A204.1 (cell line): ENCODE measurements around the gene HLA-DPA1.

ENCODE experiments used
- FAIRE-seq: peaks from 2 replicates; lab custom pipeline; 2012; peaks lifted over from hg19 to GRCh38; lab: Jason Lieb, UNC

HLA-DPA1 gene

DNA sequence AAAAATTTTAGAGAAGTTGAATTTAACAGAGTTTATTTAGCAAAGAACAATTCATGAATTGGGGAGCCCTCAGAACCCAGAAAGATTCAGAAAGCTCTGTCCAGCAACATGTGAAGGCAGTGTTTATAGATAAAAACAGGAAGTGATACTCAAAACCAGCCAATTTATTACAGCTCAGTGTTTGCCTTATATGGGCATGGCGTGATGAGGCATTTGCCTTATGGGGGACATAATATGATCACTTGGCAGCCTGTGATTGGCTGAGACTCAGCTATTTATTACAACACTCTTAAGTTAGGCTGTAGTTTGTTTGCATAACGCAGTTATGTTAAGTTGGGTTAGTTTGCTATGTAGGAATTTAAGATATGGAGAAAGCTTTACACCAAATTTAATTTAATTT is 11.5 kb downstream of the HLA-DPA1 start:
- no peak for FAIRE-seq

DNA sequence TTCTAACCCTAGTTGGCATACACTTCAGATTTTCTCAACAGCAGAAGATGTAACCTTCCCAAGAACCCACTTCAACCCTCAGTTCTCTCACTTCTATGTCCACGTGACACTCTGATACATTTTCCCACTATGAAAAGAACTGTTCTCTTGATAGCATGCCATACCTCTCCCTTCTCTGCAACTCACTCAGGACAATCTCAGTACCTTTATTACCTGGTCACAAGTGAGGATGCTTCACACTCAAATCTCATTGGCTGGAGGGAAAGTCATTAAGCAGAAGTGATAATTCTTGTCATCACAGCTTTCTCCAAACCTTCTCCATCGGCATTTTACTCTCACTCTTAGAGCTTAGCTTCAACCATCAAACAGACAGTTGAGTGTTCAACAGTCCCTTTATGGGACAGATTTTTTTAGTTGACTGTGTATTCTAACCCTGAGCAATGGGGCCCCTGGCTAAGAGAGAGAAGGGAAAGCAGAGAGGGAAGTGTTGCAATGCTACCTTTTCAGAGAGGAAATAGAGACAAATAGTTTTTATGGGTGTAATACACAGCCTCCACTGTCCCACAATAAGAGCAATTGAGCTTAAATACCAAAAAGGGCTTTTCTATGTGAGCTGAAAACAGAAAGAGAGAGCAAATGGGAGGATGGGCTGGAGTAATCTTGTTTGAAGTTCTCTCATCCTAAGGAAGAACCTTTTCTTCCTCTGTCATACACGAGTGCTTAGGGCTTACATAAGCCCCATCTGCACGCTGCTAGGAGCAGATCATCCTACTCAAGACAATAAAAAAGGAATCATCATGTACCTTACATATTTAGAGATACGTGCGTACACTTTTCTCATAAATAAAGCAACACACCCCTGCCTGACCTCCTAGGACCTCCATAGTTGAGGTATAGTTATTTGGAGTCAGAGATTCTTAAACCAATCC is 16.0 kb downstream of the HLA-DPA1 start:
- no peak for FAIRE-seq

DNA sequence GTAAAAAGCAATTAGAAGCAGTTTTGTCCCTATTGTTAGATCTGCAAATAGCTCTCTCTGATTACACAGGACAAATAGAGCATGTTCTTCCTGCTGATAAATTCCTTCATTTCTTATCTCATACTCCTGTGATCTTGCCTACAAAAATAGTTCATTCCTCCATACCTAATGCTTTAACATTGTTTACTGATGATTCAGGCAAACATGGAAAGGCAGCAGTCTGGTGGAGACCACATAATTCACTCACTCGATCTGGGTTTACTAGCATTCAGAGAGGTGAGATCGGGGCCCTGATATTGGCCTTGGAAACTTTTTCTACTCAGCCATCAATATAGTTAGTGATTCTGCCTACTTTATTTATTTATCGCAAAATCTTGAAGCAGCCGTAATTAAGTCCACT is 20.2 kb downstream of the HLA-DPA1 start:
- no peak for FAIRE-seq

DNA sequence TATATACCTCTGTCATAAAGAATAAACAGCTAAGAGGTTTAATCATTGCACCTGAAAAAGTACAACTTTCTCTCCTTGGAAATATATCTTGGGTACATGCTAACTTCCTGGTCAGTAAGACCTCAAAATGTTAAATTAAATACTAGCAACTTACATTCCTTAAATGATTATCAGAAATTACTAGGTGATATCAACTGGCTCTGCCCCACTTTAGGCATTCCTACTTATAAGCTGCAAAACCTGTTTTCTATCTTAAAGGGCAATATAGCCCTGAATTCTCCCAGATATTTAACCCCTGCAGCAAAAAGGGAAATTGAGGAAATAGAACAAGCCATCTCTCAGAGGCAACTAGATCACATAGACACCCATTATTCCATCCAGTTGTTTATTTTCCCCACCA is 20.8 kb downstream of the HLA-DPA1 start:
- no peak for FAIRE-seq

DNA sequence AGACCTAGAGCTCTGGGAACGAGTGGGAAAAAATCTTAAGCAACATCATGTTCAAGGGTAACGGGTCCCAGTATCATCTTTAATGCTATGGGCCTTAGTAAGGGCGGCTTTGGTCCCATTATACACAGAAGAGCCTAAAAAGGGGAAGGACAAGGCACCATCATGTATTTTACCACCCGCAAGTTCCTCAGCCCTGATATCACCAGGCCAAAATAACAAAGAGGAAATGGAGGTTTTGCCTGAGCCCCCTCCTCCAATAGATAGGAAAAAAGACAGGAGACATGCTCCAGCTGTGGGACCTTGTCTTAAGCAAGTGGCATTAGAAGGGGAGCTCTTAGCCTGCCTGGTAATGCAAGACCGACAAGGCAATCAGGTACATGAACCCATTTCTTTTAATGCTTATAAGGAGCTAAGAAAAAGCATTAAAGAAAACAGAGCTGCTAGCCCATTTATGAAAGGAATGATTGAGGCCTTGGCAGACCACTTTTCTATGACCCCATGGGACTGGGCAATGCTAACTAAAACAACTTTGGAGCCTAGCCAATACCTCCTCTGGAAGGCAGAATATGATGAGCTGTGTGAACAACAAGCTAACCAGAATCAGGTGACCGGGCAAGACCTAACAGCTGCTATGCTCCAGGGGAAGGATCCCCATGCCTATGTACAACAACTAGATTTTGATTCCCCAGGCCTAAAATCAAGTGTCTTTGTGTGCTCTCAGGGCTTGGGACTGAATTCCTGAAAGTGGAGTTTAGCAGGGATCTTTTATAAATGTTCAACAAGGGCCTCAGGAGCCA is 23.2 kb downstream of the HLA-DPA1 start:
- FAIRE-seq, result no peak

DNA sequence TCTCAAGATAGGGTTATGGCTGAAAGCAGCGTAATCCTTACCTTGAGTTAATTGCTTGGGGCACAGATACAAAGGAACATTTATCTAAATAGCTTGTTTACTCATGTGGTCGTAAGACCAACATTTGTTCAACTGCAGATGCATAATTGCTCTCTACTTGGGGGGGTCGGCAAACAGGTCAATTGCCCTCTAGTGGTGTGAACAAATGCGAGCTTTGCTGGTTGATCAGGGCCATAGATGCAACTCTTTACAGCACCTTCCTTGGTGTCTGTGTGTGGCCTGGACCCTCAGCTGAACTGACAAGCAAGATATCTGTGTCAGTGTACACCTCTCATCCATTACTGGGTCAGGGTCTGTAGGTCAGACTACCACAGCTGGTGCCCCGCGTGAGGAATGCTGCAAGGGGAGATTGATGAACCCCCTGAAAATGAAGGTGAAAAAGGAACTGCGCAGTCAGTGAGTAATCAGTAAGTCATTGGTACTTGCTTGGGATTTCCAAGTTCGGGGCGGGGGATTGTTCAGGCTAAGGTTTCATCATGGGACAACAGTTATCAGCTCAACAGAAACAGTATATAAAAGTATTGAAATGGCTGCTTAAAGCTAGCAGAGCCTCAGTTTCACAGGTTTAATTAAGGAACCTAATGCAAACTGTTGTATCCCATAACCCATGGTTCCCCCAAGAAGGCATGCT is 24.0 kb downstream of the HLA-DPA1 start:
- no peak for FAIRE-seq

DNA sequence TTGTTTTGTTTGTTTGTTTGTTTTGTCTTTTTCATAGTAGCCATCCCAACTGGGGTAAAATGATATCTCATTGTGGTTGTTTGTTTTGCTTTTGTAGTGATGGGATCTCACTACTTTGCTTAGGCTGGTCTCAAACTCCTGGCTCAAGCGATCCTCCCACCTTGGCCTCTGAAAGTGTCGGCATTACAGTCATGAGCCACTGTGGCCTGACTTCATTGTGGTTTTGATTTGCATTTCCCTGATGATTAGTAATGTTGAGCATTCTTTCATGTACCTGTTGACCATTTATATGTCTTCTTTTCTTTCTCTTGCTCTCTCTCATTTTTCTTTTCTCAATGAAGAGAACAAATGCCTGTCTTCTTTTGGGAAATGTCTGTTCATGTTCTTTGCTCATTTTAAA is 33.3 kb downstream of the HLA-DPA1 start:
- FAIRE-seq, result no peak

DNA sequence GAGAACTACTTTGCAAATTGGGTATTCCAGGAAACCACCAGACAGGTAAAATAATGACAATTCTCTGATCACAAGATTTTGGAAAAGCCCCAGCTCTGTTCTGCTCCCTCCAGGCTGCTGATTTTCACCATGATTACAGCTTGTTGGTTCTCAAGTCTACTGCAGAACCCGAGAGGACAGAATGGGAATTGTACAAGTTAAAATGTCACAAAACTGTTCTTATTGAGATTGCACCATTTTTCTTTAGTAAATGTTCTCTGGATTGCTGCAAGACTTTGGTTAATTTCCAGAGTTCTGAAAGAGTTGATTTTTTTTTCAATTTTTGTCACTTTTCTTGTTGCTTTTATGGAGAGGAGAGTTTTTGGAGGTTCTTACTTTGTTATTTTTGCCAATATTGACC is 36.9 kb downstream of the HLA-DPA1 start:
- no peak for FAIRE-seq

DNA sequence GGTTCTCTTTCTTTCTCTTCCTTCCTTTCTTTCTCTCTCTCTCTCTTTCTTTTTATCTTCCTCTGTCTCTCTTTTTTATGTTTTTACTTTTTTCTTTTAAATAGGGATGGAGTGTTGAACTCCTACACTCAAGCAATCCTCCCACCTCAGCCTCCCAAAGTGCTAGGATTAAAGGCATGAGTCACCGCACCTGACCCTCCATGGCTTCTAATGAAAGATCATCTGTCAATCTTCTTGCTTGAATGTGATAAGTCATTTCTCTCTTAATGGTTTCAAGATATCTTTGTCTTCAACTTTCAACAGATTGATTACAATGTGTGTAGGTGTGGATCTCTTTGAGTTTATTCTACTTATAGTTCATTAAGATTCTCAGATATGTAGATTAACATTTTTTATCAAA is 38.9 kb downstream of the HLA-DPA1 start:
- FAIRE-seq, result no peak

DNA sequence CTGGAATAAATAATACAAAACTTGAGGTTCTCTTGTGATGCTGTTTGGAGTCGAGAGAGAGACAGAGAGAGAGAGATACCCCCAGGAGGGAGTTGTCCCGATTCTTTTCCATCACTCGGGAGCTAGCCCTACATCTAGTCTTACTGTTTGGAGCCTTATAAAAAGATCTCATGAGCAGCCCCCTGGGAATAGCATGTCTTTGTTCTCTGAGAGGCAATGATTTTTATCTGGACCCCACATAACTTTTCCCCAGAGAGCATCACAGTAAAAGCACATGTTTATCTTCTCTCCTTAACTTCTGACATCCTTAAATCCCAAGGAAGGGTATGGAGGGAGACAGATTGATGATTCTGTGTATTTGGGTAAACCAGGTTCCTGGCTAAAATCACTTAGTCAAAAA is 43.2 kb downstream of the HLA-DPA1 start:
- FAIRE-seq, result no peak

DNA sequence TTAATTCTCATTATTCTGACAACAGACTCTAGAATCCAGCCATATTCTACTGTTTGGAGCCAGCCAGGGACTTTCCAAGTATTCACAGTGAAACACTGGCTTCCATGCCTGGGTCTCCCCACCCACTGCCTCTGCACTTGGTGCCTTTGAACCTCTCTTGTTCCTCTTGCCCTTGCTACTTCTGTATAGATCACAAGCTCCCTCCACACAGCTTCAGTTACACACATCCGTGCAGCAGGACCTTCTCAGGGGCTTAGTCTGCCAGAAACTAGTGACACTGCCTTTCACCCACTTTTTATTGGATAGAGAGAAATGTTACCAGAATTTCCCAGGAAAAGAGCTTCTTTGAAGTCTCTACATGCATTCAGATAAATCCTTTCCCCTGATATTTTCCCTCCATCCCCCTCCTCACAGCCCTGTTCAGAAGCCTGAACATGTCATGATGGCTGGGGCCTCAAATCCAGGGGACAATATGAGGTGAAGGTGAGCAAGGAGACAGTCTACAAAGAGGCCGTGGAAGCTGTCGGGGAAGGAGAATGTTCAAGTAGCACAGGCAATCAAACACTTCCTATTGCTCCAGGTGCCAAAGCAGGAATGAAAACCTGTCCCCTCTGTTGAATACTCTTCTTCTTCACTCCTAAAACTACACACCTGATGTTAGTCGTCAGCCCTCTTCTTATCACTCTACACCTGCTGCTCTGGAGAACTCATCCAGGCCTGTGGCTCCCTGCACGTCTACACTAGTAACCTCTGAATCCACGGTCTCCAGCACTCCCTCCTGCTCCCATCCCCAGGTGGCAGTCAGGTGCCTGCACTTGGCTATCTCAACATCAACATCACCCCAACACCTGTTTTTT is 43.9 kb downstream of the HLA-DPA1 start:
- no peak for FAIRE-seq

DNA sequence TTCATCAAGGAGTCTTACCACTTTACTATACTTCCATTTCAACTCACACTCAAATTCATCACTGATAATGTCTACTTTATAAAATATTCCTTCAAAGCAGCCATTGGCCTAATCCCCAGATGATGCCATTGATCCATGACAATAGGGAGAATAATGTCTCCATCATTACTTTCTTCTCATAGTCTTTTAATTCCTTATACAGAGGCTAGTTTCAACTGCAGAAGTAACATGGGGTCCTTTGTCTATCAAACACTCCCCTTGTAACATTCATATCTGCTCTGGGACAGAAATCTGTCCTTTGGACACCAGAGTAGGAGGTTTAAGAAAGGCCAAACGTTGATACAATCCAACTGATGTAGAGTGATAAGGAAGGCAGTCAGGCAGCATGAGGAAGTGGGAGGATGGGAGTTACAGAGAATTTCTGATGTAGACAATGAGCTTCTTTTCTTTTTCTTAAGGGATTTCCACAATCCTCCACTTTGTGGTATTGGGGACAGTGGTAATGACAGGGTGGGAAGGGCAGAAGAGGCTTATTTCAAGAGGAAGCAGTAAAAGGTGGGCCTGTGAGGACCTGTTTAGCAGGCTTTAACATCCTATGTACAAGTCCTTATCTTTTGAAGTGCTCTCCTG is 45.1 kb downstream of the HLA-DPA1 start:
- FAIRE-seq, result no peak

DNA sequence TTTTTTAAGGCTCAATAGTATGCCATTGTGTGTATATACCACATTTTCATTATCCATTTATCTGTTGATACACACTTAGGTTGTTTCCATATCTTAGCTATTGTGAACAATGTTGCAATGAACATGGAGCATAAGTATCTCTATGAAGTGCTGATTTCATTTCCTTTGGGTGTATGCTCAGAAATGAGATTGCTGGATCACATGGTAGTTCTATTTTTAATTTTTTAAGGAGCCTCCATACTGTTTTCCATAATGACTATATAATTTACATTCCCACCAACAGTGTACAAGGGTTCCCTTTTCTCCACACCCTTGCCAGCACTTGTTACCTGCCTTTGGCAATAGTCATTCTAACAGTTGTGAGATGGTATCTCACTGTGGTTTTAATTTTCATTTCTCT is 48.9 kb downstream of the HLA-DPA1 start:
- FAIRE-seq, result no peak

DNA sequence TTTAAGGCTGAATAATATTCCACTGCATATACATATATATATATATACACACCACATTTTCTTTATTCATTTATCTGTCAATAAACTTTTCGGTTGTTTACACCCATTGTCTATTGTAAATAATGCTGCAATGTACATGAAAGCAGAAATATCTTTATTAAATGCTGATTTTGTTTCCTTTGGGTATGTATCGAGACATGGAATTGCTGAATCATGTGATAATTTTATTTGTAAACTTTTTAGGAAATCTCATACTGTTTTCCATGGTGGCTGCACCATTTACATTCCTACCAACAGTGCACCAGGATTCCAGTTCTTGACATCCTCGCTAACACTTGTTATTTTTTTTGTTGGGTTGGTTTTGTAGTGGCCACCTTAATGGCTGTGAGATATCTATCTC is 49.9 kb downstream of the HLA-DPA1 start:
- no peak for FAIRE-seq

DNA sequence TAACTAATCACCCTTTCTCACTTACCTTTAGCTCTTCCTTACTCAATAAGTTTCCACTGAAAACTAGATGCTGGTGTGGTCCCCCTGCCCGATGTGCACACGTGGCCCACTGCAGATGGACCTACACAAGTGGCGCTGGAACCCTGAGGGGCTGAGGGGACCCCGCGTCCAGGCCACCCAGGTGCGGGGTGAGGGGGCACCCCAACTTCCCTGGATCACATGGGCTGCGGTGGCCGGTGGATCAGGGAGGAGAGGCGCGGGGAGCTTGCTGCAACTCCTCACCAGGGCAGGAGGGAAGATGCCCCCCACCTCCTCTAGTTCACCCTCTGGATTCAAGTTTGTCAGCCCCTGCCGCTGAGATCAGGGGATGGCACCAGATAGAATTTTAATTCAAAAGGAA is 51.5 kb downstream of the HLA-DPA1 start:
- FAIRE-seq, result no peak

DNA sequence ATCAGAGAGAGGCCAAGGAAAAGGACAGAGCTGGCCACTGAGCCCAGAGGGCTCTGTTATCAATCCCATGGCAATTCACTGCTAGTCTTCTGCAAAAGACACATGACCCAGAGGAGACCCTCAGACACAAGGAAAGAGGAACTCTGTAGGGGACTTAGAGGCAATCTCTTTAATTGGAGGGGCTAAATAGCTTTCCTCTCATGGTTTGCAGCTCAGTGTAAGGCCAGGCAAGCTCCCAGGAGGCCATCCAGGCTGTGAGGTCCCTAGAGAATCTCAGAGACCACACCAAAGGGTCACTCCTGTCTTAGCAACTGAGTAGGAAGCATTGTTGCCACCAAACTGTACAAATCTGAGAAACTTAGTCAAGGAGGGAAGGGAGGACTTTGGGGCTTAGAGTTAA is 54.1 kb downstream of the HLA-DPA1 start:
- no peak for FAIRE-seq

DNA sequence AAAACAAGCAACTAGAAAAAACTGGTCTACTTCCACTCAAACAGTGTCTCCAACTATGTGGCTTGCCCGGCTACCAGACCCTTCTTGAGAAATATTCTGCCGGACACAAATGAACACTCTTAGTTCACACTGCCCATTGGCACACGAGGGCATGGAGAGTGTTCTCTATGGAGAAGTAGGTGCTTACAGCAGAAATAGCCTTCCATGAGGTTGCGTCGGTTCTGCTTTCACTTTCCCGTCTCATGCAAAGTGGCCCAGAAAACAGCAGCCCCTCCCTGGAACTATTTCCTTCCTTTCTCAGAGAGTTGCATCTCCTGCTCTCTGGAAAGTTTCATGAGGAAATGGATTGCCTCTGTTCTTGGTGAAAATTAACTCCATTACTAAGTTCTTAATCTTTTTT is 54.5 kb downstream of the HLA-DPA1 start:
- no peak for FAIRE-seq

DNA sequence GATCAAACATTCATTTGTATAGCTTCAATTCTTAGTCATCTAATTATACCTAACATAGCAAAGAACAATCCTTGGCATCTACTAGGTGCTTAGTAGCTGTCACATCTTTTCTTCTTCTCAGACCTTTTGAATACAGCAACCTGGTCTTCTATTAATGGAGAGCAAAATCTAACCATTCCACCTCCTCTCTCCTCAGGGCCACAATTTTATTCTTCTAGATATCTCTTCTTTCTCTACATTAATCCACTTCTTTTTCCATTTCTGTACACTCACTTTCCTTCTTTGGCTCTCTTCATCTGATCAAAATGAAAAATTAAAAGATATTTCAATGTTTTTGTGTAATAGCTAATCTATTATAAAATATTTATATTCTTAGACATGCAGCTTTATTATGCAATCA is 55.0 kb downstream of the HLA-DPA1 start:
- FAIRE-seq, result no peak

DNA sequence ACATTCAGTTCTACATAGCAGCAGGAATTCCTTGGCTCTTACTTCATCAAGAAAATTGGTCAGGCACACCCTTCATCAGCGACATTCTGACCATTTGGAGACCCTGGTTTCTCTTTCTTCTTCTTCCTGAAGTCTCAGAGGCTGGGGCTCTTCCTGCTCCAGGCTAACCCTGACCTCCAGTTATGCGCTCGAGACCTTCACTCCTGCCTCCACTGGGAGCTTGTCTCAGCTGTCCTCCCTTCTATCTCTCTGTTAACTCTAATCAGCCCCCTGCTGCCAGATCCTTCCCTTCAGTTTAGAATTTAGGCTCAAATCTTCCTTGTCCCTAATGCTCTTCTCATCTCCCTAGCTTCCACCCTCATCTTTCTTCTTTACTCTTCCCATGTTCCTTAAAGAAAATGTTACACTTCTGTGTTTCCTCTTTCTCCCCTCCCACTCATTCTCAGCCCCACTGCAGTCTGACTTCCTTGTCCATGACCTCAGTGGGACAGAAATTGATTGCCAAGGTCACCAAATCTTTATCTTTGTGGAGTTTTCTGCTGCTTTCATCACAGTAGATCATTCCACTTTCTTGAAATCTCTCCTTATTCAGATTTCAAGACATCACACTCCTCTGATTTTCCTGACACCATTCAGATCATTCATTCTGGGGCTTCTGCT is 55.6 kb downstream of the HLA-DPA1 start:
- FAIRE-seq, result no peak

DNA sequence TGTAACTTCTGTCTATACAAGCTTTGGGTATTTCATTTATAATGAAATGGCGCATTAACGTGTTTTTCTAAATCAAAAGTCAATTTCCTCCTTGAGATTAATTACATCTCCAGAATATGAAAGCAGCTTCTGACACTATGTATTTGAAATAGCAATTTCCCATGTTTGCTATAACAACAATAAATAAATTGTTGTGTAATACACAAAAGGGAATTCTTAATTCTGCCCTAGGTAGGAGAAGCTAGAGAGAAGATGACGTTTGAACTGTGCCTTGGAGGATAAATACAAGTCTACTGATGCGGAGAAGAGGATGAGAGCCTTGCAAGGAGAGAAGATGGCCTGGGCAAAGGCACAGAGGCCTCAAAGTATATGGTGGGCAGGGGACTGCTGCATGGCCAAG is 56.4 kb downstream of the HLA-DPA1 start:
- no peak for FAIRE-seq

DNA sequence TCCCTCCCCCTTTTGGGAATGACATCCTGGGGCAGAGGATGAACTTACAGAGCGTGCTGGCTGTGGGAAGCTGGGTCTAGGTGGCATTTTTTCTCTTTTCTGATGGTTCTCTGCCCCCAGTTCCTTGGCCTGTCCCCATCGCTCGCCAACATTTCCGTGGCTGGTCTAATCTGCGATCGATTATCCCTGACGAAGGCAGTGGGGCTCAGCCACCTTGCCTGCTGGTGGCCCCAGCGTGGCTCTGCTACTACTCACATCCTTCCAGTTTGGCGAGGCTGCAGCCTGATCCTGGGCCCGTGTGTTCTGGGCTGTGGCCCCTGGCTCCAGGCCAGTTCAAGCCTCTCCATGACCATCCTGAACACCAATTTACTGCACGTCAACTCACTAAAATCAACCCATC is 57.7 kb downstream of the HLA-DPA1 start:
- FAIRE-seq, result no peak
